ENCODE measurements around the gene AHI1.
A peak's percentile ranks its signal among the peaks of the same experiment; 100 is the strongest.

AHI1 gene

GRCh38 chr6:135497412-135498184, at the start of gene AHI1 (continued):
- TF ChIP-seq CTCF (tag by site-specific recombination; IDR thresholded peaks at IDR 0.05) (peak; percentile 61), ZBTB48 (tag by site-specific recombination; IDR thresholded peaks at IDR 0.05) (peak; percentile 90), ZNF274 (IDR thresholded peaks at IDR 0.05; ENCODE audit: low read length) (no peak), ZNF274 (tag by site-specific recombination; IDR thresholded peaks at IDR 0.05; ENCODE audit: borderline replicate concordance) (no peak), KLF16 (tag by site-specific recombination; IDR thresholded peaks at IDR 0.05) (peak; percentile 81), ZNF266 (tag by site-specific recombination; IDR thresholded peaks at IDR 0.05; ENCODE audit: low read depth) (no peak), ZBTB1 (tag by site-specific recombination; IDR thresholded peaks at IDR 0.05) (0 out of 2 replicates have a peak, but pooled peaks have one; percentile 43), ZNF843 (tag by site-specific recombination; IDR thresholded peaks at IDR 0.05) (peak; percentile 65; the same call in 1 of the 2 replicates), GLI2 (tag by site-specific recombination; IDR thresholded peaks at IDR 0.05; ENCODE audit: borderline replicate concordance, low read depth) (no peak), YY2 (tag by site-specific recombination; IDR thresholded peaks at IDR 0.05) (0 out of 2 replicates have a peak, but pooled peaks have one; percentile 12), ZNF155 (tag by site-specific recombination; IDR thresholded peaks at IDR 0.05) (no peak), ZNF366 (tag by site-specific recombination; conservative IDR thresholded peaks at IDR 0.05) (no peak), GFI1B (tag by site-specific recombination; IDR thresholded peaks at IDR 0.05) (no peak; the same call in 1 of the 2 replicates), ZNF670 (tag by site-specific recombination; IDR thresholded peaks at IDR 0.05; ENCODE audit: low read depth) (no peak), ZNF433 (tag by site-specific recombination; IDR thresholded peaks at IDR 0.05; ENCODE audit: low read depth) (no peak), ZNF140 (tag by site-specific recombination; IDR thresholded peaks at IDR 0.05) (no peak), ZNF585B (tag by site-specific recombination; IDR thresholded peaks at IDR 0.05) (no peak), GLI4 (tag by site-specific recombination; IDR thresholded peaks at IDR 0.05) (peak; percentile 85; the same call in 1 of the 2 replicates), PRDM10 (tag by site-specific recombination; IDR thresholded peaks at IDR 0.05) (peak; percentile 97), ZNF830 (tag by site-specific recombination; IDR thresholded peaks at IDR 0.05; ENCODE audit: low read depth) (no peak), ZNF785 (tag by site-specific recombination; IDR thresholded peaks at IDR 0.05) (peak; percentile 65; the same call in 1 of the 2 replicates), ZNF530 (tag by site-specific recombination; IDR thresholded peaks at IDR 0.05; ENCODE audit: low read depth) (no peak), ZNF747 (tag by site-specific recombination; IDR thresholded peaks at IDR 0.05) (no peak), ZBTB8A (tag by site-specific recombination; IDR thresholded peaks at IDR 0.05) (peak; percentile 94), KLF10 (tag by site-specific recombination; IDR thresholded peaks at IDR 0.05) (peak; percentile 46; the same call in 1 of the 2 replicates)
- TF ChIP-seq, protein P1, sequence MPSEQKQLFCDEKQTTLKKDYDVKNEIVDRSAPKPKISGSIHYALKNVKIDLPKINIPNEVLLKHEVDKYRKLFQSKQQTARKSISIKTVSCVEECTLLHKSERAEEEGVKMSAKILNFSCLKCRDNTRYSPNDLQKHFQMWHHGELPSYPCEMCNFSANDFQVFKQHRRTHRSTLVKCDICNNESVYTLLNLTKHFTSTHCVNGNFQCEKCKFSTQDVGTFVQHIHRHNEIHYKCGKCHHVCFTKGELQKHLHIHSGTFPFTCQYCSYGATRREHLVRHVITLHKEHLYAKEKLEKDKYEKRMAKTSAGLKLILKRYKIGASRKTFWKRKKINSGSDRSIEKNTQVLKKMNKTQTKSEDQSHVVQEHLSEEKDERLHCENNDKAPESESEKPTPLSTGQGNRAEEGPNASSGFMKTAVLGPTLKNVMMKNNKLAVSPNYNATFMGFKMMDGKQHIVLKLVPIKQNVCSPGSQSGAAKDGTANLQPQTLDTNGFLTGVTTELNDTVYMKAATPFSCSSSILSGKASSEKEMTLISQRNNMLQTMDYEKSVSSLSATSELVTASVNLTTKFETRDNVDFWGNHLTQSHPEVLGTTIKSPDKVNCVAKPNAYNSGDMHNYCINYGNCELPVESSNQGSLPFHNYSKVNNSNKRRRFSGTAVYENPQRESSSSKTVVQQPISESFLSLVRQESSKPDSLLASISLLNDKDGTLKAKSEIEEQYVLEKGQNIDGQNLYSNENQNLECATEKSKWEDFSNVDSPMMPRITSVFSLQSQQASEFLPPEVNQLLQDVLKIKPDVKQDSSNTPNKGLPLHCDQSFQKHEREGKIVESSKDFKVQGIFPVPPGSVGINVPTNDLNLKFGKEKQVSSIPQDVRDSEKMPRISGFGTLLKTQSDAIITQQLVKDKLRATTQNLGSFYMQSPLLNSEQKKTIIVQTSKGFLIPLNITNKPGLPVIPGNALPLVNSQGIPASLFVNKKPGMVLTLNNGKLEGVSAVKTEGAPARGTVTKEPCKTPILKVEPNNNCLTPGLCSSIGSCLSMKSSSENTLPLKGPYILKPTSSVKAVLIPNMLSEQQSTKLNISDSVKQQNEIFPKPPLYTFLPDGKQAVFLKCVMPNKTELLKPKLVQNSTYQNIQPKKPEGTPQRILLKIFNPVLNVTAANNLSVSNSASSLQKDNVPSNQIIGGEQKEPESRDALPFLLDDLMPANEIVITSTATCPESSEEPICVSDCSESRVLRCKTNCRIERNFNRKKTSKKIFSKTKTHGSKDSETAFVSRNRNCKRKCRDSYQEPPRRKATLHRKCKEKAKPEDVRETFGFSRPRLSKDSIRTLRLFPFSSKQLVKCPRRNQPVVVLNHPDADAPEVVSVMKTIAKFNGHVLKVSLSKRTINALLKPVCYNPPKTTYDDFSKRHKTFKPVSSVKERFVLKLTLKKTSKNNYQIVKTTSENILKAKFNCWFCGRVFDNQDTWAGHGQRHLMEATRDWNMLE (tag by site-specific recombination; conservative IDR thresholded peaks at IDR 0.05; ENCODE audit: low read depth), result no peak
- TF ChIP-seq, protein P2, sequence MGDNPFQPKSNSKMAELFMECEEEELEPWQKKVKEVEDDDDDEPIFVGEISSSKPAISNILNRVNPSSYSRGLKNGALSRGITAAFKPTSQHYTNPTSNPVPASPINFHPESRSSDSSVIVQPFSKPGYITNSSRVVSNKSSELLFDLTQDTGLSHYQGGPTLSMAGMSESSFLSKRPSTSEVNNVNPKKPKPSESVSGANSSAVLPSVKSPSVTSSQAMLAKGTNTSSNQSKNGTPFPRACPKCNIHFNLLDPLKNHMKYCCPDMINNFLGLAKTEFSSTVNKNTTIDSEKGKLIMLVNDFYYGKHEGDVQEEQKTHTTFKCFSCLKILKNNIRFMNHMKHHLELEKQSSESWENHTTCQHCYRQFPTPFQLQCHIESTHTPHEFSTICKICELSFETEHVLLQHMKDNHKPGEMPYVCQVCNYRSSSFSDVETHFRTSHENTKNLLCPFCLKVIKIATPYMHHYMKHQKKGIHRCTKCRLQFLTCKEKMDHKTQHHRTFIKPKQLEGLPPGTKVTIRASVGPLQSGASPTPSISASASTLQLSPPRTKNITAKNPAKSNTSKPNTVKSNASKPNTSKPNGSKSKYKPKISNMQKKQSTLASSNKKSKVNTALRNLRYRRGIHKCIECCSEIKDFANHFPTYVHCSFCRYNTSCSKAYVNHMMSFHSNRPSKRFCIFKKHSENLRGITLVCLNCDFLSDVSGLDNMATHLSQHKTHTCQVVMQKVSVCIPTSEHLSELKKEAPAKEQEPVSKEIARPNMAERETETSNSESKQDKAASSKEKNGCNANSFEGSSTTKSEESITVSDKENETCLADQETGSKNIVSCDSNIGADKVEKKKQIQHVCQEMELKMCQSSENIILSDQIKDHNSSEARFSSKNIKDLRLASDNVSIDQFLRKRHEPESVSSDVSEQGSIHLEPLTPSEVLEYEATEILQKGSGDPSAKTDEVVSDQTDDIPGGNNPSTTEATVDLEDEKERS (tag by site-specific recombination; IDR thresholded peaks at IDR 0.05), result no peak

All from HEK293 (cell line).